ENCODE data around the gene SMARCC2.

SMARCC2 gene

DNA sequence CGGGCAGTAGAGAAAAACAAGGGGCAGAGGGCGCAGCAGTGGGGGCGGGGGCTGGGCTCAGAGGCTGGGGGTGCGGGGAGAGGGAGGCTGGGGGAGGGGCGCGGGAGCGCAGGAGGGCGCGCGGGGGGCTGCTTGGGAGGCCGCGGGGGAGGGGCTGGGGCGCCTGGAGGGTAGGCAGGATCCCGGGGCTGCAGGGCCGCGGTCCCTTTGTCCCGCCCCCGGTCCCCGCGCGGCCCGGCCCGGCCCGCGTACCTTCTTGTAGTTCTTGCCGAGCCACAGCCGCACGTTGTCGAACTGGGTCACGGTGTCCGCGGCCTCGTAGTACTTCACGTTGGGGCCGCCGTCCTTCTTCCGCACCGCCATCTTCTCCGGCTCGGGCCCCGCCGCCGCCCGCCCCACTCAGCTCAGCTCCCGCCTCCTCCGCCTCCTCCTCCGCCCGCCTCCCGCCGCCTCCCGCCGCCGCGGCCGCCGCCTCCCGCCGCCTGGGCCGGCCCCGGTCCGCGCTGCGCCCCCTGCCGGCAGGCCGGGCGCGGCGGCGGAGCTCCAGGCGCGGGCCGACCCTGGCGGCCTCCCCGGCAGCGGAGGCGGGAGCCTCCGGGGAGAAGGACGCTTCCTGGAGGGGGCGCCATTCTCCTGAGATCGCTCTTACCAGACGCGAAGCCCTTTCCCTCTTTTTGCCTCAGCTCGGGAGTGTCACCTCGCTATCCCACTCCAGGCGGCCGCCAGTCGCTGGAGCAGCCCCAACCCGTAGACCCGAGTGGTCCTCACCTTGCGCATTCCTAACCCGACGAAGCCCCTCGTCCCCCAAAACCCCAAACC is at the start of gene SMARCC2:
Gene SMARCC2, minus strand, starts transcription at position 385 of the 819 bp plus-strand sequence. Its CDS starts 22 bp downstream, at position 363.
- DNase-seq (ENCODE audit: low read depth), result peak; percentile 74

DNA sequence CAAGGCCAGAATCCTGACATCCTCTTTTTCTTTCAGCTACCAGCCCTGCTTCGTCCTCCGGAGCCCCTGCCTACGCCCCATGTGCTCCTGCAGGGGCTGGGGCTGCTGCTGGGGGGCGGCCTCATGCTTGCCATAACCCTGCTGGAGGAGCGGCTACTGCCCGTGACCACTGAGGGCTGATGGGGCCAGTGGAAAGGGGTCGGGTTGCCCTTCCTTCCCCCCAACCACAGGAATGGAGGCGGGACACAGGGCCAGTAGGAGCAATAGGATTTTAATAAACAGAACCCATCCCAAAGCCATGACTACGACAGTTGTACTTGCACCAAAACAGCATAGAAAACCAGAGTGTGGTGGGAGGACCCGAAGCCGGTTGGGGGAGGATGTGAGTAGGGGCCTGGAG is 48.3 kb upstream of the SMARCC2 start:
- DNase-seq (ENCODE audit: low read depth), result no peak

DNA sequence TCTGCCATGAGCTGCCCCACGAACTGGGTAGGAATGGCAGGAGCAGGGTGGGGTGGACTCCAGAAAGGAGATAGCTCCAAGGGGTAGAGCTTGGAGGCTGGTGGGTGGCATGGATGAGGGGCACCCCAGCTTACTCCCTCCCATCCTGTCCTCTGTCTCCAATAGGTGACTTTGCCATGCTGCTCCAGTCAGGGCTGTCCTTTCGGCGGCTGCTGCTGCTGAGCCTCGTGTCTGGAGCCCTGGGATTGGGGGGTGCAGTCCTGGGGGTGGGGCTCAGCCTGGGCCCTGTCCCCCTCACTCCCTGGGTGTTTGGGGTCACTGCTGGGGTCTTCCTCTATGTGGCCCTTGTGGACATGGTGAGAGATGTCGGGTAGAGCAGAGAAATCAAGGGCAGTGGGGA is 47.7 kb upstream of the SMARCC2 start:
- no peak for DNase-seq (ENCODE audit: low read depth)

DNA sequence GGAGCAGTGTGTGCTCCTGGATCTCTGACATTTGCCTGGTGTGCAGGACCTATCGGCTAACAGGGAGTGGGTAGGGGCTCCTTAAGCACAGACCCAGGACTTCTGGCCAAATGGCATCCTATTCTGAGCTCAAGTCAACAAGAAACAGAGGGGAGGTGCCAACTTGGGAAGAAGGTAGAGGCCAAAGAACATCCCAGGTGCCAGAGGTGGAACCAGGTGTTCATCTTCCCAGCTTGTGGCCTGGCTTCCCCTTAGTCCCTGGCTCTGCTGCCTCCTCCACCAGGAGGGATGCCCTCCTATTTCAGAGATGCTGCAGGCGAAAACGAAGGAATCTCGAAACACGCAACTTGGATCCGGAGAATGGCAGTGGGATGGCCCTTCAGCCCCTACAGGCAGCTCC is 46.8 kb upstream of the SMARCC2 start:
- no peak for DNase-seq (ENCODE audit: low read depth)

DNA sequence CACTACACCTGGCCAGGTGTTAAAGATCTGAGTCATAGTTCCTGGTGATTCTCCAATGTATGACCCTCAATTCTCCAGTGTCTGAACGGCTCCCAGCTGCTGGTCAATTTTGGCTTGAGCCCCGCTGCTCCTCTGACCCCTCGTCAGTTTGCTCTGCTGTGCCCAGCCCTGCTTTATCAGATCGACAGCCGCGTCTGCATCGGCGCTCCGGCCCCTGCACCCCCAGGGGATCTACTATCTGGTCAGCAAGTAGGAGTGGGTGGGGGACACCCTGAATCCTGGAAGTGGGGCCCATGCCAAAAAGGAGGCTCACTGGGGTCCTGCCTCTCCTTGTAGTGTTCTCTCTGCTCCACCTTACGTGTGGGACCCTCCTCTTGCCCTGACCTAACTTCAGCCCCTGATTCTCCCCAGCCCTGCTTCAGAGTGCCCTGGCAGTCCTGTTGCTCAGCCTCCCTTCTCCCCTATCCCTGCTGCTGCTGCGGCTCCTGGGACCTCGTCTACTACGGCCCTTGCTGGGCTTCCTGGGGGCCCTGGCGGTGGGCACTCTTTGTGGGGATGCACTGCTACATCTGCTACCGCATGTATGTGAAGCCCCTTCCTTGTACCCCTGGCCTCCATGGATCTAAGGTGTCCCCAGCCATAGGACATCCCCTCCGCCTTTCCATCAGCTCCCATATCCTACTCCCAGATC is 45.6 kb upstream of the SMARCC2 start:
- DNase-seq (ENCODE audit: low read depth), result no peak

DNA sequence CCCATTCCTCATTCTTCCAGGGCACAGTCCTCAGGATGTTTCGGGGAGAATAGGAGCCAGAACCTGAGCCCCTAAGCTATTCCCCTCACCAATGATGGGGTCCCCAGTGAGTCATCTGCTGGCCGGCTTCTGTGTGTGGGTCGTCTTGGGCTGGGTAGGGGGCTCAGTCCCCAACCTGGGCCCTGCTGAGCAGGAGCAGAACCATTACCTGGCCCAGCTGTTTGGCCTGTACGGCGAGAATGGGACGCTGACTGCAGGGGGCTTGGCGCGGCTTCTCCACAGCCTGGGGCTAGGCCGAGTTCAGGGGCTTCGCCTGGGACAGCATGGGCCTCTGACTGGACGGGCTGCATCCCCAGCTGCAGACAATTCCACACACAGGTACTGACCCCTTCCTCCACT is 41.9 kb upstream of the SMARCC2 start:
- no peak for DNase-seq (ENCODE audit: low read depth)

DNA sequence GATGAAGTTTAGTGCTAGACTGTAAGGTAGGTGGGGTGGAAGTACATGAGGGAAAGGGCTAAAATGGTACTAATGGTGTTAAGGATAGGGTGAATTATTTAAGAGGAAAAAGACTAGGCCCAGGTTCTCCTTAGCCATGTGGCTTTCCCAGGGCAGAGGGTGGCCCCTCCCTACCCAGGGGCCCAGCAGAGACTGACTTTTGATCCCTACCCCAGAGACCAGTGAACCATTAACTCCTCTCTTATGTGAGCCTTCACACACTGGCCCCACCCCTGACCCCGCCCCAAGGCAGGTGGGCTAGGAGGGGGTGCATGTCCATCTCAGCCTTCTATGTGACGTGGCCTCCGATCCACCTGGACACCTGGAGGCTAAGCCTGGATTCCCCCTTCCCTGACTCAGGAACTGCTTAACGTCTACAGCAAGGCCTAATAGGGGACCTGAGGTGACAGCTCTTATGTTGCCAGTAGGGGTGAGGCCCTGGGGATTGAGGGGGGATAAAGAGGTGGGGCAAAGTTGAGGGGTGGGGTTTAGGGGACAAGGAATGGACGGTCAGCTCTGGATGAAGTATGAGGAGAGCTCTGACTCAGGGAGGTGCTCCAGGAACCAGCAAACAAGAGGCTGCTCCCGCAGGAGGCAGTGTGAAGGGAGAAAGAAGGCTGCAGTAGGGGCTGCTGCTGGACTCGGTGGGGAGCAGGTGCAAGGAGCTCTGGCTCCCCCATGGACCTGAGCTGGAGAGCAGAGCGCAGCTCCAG is 41.3 kb upstream of the SMARCC2 start:
- DNase-seq (ENCODE audit: low read depth), result no peak

DNA sequence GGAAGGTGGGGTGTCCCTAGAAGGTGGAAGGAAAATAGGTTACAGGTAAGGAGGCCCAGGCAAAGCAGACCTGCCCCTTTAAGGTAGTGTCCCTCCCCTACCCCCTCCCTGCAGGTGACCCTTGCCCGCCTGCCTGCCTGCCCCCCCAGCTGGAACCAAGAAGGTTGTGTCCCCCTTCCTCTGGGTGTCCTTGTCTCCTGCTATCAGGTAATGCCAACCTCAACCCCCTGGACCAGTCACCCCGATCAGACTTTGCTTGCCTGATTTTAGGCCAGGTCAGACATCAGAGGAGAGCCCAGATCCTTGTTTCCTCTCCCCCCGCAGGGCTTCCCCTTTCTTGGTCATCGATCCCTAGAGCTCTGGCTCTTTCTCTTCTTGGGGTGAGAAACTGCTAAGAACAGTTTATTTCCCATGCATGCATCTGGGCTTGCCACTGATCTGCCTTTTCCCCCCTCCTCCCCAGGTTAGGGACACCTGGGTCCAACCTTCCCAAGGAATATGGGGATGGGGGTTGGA is 40.7 kb upstream of the SMARCC2 start, which contains the start of gene SLC39A5:
Gene SLC39A5, plus strand, starts transcription at position 136 of the 516 bp plus-strand sequence. CDS start 1,224 bp downstream, outside the sequence.
- no peak for DNase-seq (ENCODE audit: low read depth)

DNA sequence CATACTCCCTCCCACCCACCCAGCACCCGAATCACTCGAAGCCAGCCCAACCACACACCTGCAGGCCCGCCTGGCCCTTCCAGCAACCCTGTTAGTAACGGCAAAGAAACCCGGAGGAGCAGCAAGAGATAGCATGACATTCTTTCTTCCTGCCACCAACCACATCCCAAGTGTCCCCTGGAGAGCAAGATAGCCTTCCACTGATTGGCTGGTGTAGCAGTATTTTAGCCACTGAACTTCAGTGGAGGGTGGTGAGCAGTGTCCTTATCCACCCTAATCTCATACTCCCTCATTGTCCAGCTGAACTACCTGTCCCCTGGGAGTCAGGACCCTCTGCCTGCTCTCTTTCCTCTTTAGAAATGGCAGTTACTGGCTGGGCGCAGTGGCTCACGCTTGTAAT is 39.8 kb upstream of the SMARCC2 start:
- DNase-seq (ENCODE audit: low read depth), result no peak

DNA sequence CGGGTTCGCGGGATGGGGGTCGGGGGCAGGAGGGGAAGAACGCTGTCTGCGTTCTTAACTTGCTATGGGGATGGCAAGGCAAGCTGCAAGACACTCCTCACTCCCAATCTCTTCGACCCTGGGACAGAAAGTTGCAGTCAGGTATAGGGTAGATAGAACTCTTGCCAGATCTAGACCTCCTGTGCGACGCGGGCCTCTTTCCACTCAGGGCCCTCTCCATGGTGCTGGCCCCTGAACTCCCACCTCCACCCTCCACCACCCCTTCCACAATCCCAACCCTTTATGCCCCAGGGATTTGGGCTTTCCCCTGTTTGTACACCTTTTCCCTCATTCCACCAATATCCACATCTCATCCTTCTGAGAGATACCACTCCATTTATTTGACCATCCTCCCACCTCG is 35.7 kb upstream of the SMARCC2 start:
- no peak for DNase-seq (ENCODE audit: low read depth)

DNA sequence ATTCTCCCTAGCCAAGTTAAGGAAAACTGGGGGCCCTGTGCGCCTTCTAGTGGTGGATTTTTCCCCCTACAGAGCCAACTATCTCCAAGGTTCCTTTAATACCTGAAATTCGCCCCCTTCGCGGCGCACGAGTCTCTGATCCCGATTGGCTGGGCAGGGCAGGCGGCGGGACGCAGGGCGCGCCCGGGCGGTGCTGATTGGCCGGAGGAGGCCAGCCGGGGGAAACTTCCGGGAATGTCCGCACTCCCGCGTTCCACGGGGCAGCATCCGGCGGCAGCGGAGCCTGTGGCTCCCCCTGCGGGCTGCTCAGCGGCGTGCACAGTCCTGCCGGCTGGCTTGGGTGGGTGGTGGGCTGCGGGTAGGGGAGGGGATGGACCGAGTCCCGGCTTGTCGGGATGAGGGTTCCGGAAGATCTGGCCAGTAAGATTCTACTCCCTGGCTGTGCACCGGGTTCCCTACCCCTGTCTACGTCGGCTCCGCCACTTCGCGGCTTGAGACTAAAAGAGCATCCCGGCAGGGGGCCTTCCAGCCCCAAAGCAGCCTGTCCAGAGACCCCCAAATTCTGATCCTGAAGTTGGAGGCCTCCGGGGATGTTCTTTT is 34.9 kb upstream of the SMARCC2 start, which contains the start of gene NABP2:
Gene NABP2, plus strand, starts transcription at position 241 of the 600 bp plus-strand sequence. CDS start 515 bp downstream, outside the sequence.
- DNase-seq (ENCODE audit: low read depth), result peak; percentile 88

DNA sequence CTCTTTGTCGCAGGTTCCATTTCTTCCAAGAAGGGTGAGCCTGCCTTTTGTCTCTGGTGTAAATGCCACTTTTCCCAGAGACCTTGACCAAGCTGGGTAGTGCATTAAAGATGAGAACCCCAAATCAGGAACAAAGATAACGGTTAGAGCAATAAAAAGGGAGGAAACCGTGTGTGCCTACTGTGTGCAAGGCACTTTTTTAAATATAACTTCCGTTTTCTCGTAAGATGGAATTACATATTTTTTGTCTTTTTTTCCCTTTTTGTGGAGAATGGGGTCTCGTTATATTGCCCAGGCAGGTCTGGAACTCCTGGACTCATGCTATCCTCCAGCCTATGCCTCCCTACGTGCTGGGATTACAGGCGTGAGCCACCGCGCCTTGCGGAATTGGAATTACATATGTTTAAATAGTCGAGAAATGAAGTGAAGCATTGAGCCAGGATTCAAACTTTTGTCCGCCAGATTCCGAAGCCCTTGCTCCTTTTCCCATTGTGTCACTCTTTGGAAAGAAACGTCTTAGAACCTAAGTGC is 34.4 kb upstream of the SMARCC2 start:
- DNase-seq (ENCODE audit: low read depth), result no peak

DNA sequence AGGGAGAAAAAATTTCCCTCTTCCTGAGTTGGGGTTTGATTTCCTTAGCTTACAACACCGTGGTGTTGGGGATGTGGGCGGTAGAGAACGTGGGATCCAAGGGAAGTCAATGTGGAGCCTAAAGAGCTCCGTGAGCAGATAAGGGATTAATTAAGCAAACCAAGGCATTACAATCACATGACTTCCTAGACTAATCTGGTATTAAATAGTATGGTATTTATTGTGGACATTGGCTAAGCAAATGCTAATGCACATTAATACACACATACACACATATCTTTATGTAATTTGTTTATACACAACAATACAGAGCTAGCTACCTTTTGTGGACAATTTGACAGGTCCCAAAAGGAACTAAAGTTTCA is 33.2 kb upstream of the SMARCC2 start:
- DNase-seq (ENCODE audit: low read depth), result no peak

DNA sequence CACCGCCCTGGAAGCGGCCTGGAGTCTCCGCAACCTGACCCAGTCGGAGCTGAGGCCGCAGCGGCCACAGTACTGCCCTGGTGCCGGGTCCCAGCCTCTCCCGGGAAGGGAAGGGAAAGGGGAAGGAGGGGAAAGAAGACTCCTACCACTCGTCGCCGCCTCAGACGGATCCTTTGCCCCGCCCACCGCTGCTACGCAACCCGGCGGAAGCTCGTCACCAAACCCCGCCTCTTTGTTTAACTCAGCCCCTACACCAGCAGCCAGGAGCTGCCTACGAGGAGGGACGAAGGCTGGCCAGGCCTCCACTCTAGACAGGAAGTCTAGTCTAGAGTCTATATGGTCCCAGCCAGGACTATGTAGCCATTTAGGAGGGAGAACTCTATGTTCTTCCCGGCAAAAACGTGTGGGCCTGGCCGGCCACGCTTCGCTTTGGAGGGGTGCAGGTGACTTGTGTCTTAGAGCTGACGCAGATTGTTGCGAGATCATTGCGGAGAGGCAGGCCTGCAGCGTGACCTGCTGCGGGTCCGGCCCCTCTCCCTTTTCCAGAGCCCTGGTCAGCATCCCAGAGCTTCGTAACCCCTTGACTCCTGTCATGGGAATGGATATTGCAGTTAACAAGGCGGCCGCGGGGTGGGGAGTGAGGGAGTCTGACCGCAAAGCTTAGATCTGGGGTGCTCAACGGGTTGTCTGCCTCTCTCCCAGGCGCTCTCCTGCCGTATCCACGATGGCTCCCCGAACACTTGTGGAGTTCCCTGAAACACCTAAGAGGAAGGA is 32.7 kb upstream of the SMARCC2 start, which contains the start of gene RNF41:
Gene RNF41, minus strand, starts transcription at position 166 of the 774 bp plus-strand sequence. CDS start 7,875 bp downstream, outside the sequence.
- peak; percentile 87 for DNase-seq (ENCODE audit: low read depth)

DNA sequence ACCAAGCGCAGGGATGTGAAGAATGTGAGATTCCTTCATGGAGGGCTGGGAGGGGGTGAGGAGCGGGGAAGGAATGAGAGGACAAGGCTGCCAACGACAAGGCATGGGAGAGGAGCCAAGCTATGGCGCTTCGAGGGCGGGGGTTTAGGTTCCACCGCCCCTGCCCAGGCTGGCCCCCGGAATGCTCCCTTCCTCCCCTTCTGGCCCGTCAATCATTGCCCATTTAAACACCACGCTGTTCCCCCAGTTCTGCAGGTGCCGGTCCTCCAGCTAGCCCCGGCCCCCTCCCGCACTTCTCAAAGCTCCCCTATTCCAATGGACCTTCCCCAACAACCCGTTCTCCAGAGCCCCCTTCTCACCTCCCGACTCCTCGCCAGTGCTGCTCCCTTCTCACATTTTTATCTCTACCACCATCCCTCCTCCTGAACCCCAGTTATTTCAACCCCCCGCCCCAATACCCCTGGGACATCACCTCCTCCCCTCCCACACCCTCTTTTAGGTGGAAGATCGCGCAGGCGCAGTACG is 32.0 kb upstream of the SMARCC2 start:
- no peak for DNase-seq (ENCODE audit: low read depth)

DNA sequence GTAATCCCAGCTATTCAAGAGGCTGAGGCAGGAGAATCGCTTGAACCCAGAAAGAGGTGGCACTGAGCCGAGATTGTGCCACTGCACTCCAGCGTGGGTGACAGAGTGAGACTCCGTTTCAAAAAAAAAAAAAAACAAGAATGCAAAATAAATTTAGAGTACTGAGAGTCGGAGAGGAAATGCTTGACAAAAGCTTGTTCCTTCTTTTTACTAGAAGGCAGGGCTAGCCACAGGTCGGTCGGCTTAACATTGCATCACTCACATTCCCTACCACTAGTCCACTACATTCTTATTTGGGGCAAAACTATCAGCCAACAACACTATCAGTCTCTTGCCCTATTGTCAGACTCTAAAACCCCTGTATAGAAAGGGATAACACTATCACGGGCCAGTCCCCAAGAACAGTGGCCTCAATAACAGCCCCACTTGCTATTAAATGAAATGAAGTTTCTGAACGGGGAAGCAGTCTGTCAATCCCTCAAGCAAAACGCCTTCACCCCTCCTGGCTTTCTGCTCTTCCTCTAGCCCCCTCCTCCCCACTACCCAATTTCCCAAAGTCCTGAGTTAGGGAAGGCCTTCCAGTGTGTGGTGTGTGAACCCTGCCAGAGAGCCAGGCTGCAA is 31.4 kb upstream of the SMARCC2 start:
- DNase-seq (ENCODE audit: low read depth), result no peak

DNA sequence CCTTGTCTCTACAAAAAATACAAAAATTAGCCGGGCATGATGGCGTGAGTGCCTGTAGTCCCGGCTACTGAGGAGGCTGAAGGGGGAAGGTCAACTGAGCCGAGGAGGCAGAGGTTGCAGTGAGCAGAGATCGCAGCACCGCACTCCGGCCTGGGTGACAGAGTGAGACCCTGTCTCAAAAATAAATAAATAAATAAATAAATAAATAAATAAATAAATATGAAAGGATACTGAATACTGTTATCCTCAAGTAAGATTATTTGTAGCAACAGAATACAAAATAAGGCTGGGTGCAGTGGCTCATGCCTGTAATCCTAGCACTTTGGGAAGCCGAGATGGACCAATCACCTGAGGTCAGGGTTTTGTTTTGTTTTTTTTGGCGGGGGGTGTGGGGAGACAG is 30.6 kb upstream of the SMARCC2 start:
- no peak for DNase-seq (ENCODE audit: low read depth)

DNA sequence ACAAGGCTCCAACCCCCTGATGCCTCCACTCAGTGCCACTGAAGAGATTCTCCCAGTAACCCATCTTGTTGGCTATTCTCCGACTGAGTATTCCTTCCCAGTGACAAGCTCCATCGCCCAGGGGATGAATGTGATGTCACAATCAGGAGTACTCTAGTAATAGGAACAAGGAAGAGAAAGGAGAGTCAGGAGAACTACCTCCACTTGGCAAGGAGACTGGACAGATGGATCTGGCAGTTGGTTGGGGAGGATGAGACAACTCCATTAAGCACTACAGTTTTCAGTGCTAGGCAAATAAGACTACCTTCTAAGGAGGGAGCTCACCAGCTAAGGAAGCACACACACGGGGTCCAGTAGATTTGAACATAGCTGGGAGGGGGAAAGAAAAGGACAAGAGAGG is 27.2 kb upstream of the SMARCC2 start:
- no peak for DNase-seq (ENCODE audit: low read depth)

DNA sequence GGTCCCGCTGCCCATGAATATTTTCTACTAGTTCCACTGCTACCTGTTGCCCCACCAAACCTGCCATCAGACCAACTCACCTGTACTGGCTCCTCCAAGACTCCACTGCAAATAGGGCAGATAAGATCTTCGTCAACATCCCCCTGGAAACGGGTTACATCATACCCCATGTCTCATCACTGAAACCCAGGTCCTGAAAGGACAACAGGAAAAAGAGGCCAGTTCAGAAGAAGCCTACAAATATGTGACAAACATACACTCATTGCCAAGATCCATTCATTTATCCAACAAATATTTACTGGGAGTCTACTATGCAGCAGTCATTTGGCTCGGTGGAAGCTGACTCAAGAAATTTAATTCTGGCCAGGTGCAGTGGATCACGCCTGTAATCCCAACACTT is 24.6 kb upstream of the SMARCC2 start:
- no peak for DNase-seq (ENCODE audit: low read depth)

DNA sequence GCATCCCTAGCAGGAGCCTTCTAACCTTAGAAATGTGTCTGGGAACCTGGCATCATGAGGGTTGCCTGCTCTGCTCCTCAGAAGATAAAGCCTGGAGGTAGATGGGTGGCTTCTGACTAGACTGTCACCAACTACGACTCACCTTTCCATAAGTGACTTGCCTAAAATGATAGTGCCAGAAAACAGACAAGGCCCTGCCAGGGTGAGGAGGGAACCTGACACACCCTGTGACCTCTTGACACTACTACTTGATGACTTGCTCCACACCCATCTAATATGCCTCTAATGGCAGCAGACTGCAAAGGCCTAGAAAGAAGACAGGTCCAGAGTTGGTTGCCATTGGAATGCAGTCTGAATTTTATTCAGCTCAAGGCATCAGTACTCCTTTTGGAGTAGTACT is 23.1 kb upstream of the SMARCC2 start:
- no peak for DNase-seq (ENCODE audit: low read depth)
